IMR-90 (cell line): Measurements from ENCODE around the gene RNF225.

ENCODE experiments used
- BHLHE40 ChIP-seq: fragments of 150-350 bp; IDR thresholded peaks from 2 replicates; pipeline ENCODE4 v1.6.1; 2016; ENCODE audit warnings: mild to moderate bottlenecking, low read depth, low read length
- CEBPB ChIP-seq: IDR thresholded peaks from 2 replicates; pipeline ENCODE4 v1.6.1; 2012; ENCODE audit warnings: low read depth, low read length, improper control_type of control experiment
- ELK1 ChIP-seq: fragments of 150-350 bp; IDR thresholded peaks from 2 replicates; pipeline ENCODE4 v1.6.1; 2016; ENCODE audit warnings: low read depth, mild to moderate bottlenecking, low read length, moderate library complexity, borderline replicate concordance
- FOS ChIP-seq: fragments of 150-350 bp; IDR thresholded peaks from 2 replicates; pipeline ENCODE4 v1.6.1; 2016; ENCODE audit warnings: low read depth, low read length
- MAFK ChIP-seq: IDR thresholded peaks from 2 replicates; pipeline ENCODE4 v1.6.1; 2012; ENCODE audit warnings: low read depth, low read length, improper control_type of control experiment
- MAZ ChIP-seq: IDR thresholded peaks from 2 replicates; pipeline ENCODE4 v1.6.1; 2012; ENCODE audit warnings: low read depth, mild to moderate bottlenecking, low read length, improper control_type of control experiment, moderate library complexity, borderline replicate concordance
- MXI1 ChIP-seq: IDR thresholded peaks from 2 replicates; pipeline ENCODE4 v1.6.1; 2012; ENCODE audit warnings: low read depth, mild to moderate bottlenecking, low read length, moderate library complexity, borderline replicate concordance
- NFE2L2 ChIP-seq: fragments of 150-350 bp; IDR thresholded peaks from 2 replicates; pipeline ENCODE4 v1.6.1; 2016; ENCODE audit warnings: low read depth, mild to moderate bottlenecking, low read length
- POLR2A ChIP-seq: IDR thresholded peaks from 2 replicates; pipeline ENCODE4 v1.6.1; 2012; ENCODE audit warnings: mild to moderate bottlenecking, low read depth, low read length
- RAD21 ChIP-seq: IDR thresholded peaks from 2 replicates; pipeline ENCODE4 v1.6.1; 2012; ENCODE audit warnings: low read length, improper control_type of control experiment
- RFX5 ChIP-seq: IDR thresholded peaks from 2 replicates; pipeline ENCODE4 v1.8.0; 2012; ENCODE audit warnings: low read depth, mild to moderate bottlenecking, low read length, moderate library complexity
- SMC3 ChIP-seq: fragments of 150-350 bp; IDR thresholded peaks from 2 replicates; pipeline ENCODE4 v1.6.1; 2016; ENCODE audit warnings: low read depth, mild to moderate bottlenecking, antibody characterized with exemption, low read length, moderate library complexity
- TF ChIP-seq, protein P1 (sequence below): conservative IDR thresholded peaks from 2 replicates; pipeline ENCODE4 v1.5.1; 2012; ENCODE audit warnings: mild to moderate bottlenecking, low read depth, low read length, improper control_type of control experiment
- TF ChIP-seq, protein P2 (sequence below): fragments of 150-350 bp; IDR thresholded peaks from 2 replicates; pipeline ENCODE4 v1.6.1; 2017; ENCODE audit warnings: mild to moderate bottlenecking, antibody characterized with exemption, low read length, low read depth

DNA sequence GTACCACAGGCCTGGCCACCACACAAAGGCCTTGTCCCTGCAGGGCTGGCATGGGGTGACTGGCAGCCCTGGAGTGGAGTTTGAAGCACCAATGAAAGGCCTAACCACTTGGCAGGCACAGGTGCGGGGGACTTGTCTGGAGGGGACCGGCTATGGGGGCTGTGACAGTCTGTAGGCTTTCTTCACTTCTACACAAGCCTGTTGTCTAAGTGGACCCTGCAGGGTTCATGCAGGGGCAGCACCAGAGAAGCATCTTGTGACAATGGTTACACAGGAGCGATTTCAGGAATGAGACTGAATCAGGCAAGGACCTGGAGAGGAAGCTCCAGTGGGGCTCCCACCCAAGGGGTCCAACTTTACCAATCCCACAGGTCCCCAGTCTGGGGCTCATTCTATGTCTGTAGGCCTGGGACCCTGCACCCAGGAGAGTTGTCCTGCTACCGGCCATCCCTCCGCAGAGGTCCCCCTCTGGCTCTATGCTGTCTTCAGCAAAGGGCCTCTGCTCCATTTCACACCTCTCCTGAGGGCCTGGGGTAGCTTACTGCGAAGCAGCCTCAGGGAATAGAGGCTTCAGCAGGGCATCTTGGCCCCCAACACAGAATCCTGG lies 12.4 kb upstream of the RNF225 start:
- TF ChIP-seq RAD21 (no peak), ELK1 (no peak), POLR2A (no peak), BHLHE40 (no peak), SMC3 (no peak), NFE2L2 (no peak), RFX5 (no peak), MXI1 (no peak), MAFK (no peak), FOS (no peak), CEBPB (no peak), MAZ (no peak)
- TF ChIP-seq, protein P1, sequence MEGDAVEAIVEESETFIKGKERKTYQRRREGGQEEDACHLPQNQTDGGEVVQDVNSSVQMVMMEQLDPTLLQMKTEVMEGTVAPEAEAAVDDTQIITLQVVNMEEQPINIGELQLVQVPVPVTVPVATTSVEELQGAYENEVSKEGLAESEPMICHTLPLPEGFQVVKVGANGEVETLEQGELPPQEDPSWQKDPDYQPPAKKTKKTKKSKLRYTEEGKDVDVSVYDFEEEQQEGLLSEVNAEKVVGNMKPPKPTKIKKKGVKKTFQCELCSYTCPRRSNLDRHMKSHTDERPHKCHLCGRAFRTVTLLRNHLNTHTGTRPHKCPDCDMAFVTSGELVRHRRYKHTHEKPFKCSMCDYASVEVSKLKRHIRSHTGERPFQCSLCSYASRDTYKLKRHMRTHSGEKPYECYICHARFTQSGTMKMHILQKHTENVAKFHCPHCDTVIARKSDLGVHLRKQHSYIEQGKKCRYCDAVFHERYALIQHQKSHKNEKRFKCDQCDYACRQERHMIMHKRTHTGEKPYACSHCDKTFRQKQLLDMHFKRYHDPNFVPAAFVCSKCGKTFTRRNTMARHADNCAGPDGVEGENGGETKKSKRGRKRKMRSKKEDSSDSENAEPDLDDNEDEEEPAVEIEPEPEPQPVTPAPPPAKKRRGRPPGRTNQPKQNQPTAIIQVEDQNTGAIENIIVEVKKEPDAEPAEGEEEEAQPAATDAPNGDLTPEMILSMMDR: no peak
- TF ChIP-seq, protein P2, sequence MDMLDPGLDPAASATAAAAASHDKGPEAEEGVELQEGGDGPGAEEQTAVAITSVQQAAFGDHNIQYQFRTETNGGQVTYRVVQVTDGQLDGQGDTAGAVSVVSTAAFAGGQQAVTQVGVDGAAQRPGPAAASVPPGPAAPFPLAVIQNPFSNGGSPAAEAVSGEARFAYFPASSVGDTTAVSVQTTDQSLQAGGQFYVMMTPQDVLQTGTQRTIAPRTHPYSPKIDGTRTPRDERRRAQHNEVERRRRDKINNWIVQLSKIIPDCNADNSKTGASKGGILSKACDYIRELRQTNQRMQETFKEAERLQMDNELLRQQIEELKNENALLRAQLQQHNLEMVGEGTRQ: no peak
